ENCODE measurements around the gene CCBE1.

The CCBE1 gene

GRCh38 chr18:59481436-59481835 is 215.8 kb downstream of the CCBE1 start:
- FAIRE-seq = no peak

GRCh38 chr18:59479776-59480175 is 217.4 kb downstream of the CCBE1 start:
- no peak for FAIRE-seq

GRCh38 chr18:59478591-59478990 is 218.6 kb downstream of the CCBE1 start:
- FAIRE-seq = no peak

- FAIRE-seq = no peak
Observed at GRCh38 chr18:59477849-59478248, 219.4 kb downstream of the CCBE1 start.

GRCh38 chr18:59470561-59471121 is 226.6 kb downstream of the CCBE1 start:
- FAIRE-seq = no peak

GRCh38 chr18:59469463-59470180 is 227.6 kb downstream of the CCBE1 start:
- FAIRE-seq = no peak

GRCh38 chr18:59468821-59469220 is 228.4 kb downstream of the CCBE1 start:
- FAIRE-seq = no peak

- FAIRE-seq = no peak
Observed at GRCh38 chr18:59467497-59467896, 229.7 kb downstream of the CCBE1 start.

- FAIRE-seq = no peak
Observed at GRCh38 chr18:59466980-59467379, 230.2 kb downstream of the CCBE1 start.

- FAIRE-seq = no peak
Observed at GRCh38 chr18:59464486-59464885, 232.7 kb downstream of the CCBE1 start.

- FAIRE-seq = no peak
Observed at GRCh38 chr18:59461171-59461570, 236.1 kb downstream of the CCBE1 start.

GRCh38 chr18:59460072-59460420 is 237.2 kb downstream of the CCBE1 start:
- FAIRE-seq = no peak

- peak; percentile 85 for FAIRE-seq
Observed at GRCh38 chr18:59459369-59460071, 237.7 kb downstream of the CCBE1 start.

- no peak for FAIRE-seq
Observed at GRCh38 chr18:59458575-59458974, 238.6 kb downstream of the CCBE1 start.

- FAIRE-seq = no peak
Observed at GRCh38 chr18:59456657-59457056, 240.6 kb downstream of the CCBE1 start.

- FAIRE-seq = no peak
Observed at GRCh38 chr18:59455728-59456276, 241.4 kb downstream of the CCBE1 start.

- FAIRE-seq = no peak
Observed at GRCh38 chr18:59454909-59455727, 242.1 kb downstream of the CCBE1 start.

- FAIRE-seq = no peak
Observed at GRCh38 chr18:59453468-59453961, 243.7 kb downstream of the CCBE1 start.

GRCh38 chr18:59451963-59452362 is 245.3 kb downstream of the CCBE1 start:
- no peak for FAIRE-seq

- no peak for FAIRE-seq
Observed at GRCh38 chr18:59451073-59451472, 246.2 kb downstream of the CCBE1 start.

GRCh38 chr18:59448546-59448945 is 248.7 kb downstream of the CCBE1 start:
- FAIRE-seq = no peak

- FAIRE-seq = no peak
Observed at GRCh38 chr18:59446012-59446411, 251.2 kb downstream of the CCBE1 start.

Data from G401.6 (cell line).